LNCAP (cell line): ENCODE data around the gene ATP2B3.

Experiments used
- TF ChIP-seq, protein P1 (sequence below): fragments of 450-650 bp; IDR thresholded peaks from 2 replicates; pipeline ENCODE4 v1.5.1; 2017; ENCODE audit warnings: mild to moderate bottlenecking

ATP2B3 gene

DNA sequence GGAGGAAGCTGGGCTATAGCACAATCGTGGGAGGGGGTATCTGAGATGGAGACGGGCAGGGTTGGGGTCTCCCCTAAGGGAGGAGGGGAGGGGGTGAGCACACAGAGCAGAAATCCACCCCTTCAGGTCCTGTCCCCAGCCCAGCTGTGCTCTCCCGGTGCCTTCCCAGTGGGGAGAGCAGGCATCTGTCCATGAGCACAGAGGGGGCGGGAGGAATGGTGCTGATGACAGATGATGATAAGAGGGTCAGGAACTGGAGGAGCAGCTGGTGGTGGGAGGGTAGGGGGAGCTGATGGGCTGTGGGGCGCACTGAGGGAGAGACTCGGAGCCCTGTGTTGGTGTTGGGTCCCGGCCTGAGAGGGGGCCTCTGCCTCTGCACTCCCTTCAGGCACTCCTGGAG lies 8.6 kb downstream of the ATP2B3 start:
- TF ChIP-seq, protein P1, sequence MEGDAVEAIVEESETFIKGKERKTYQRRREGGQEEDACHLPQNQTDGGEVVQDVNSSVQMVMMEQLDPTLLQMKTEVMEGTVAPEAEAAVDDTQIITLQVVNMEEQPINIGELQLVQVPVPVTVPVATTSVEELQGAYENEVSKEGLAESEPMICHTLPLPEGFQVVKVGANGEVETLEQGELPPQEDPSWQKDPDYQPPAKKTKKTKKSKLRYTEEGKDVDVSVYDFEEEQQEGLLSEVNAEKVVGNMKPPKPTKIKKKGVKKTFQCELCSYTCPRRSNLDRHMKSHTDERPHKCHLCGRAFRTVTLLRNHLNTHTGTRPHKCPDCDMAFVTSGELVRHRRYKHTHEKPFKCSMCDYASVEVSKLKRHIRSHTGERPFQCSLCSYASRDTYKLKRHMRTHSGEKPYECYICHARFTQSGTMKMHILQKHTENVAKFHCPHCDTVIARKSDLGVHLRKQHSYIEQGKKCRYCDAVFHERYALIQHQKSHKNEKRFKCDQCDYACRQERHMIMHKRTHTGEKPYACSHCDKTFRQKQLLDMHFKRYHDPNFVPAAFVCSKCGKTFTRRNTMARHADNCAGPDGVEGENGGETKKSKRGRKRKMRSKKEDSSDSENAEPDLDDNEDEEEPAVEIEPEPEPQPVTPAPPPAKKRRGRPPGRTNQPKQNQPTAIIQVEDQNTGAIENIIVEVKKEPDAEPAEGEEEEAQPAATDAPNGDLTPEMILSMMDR = no peak

DNA sequence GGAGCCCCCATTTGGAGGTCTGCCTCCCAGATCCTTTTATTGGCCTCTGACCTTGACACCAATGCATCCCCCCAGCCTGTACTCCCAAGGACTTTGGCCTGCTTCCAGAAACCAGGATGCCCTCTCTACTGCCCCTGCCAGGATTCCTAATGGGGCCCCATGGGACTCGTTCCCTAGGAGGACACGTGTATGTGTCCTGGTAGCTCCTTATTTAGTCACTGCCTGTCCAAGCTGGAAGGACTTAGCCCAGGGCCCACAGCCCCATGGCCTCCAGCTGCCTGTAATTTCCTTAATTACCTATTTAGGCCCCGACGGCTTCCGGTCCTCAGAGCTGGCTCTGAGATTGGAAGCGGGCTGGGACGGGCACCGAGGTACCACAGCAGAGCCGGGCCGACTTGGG lies 9.4 kb downstream of the ATP2B3 start:
- TF ChIP-seq, protein P1 = no peak

DNA sequence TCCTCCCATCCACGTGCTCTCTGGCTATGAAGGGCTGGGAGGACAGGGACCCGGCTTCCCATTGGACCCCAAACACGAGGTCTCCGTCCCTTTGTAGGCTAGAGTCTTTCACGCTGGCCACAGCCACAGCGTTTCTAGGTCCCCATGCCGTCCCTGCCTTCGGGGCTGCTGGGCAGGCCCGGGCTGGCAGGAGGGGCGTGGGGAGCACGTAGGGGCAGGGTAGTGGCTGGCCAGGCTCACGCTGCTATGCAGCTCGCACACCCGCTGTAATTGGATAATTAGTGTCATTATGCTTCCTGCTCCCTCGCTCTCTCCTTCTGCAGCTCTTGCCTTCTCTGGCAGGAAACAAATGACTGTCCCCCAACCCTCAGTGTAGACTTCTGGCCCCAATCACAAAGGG lies 9.8 kb downstream of the ATP2B3 start:
- TF ChIP-seq, protein P1 = no peak

DNA sequence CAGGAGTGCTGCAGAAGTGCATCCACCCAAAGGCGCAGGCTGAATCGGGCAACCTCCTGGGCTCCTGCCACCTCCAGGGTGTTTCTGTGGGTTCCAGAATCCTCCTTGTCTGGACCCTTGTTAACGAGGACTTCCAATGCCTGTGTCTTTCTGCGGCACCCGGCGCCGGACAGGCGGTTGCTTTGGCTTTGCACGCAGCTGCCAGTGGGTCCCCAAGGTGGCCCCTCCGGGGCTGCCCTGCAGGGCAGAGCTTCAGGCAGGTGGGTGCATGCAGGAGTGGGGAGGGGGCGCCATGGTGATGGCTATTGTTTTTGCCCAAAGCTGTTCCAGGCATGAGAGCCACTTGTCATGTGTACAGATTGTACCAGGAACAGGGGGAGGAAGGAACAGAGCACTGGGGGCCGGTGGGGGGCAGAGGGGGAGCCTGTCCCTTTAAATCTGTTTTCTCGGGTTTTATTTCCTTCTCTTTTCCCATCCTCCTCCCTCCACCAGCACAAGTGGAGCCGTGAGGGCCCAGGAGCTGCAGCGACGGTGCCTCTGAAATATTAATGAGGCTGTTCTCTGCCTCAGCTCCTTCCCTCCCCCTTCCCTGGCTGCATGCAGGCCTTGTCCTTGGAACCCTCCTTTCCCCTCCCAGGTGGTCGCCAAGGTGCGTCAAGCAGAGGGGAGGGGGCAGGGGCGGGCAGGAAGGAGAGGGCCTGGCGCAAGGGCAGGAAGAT lies 13.1 kb downstream of the ATP2B3 start:
- TF ChIP-seq, protein P1 = no peak

DNA sequence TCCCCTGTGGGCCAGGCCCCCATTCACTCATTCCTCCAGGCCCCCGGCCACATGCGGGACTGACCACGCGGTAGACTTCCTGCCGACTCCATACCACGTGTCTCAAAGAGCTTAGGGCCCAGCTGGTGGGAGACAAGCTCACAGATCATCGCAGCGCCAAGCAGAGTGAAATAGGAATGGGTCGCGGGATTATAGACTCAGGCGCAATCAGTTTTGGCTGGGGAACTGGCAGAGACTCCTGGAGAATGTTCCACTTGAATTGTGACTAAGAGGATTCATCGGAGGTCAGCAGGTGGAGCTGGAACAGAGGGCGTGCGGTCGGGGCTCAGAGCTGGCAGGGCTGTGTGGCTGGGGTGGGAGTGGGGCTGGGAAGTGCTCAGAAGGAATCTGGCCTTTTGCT lies 15.6 kb downstream of the ATP2B3 start:
- TF ChIP-seq, protein P1 = no peak

DNA sequence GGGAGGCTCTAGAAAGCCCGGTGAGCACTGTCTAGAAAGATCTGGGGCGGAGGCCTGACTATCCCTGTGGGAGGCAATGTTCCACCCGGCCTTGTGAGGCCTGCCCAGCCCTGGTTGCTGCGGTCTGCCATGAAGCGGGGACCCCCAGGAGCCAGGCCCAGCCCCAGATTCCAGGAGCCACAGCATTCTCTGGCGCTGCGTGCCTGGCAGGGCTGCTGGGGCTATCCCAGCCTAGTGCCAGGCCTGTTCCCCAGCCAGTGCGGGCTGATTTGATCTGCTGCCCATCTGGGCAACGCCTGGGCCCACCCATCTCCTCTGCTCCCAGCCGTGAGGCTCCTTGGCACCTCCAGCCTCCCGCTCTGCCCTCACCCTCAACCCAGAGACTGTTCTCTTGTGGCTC lies 19.6 kb downstream of the ATP2B3 start:
- TF ChIP-seq, protein P1 = no peak

DNA sequence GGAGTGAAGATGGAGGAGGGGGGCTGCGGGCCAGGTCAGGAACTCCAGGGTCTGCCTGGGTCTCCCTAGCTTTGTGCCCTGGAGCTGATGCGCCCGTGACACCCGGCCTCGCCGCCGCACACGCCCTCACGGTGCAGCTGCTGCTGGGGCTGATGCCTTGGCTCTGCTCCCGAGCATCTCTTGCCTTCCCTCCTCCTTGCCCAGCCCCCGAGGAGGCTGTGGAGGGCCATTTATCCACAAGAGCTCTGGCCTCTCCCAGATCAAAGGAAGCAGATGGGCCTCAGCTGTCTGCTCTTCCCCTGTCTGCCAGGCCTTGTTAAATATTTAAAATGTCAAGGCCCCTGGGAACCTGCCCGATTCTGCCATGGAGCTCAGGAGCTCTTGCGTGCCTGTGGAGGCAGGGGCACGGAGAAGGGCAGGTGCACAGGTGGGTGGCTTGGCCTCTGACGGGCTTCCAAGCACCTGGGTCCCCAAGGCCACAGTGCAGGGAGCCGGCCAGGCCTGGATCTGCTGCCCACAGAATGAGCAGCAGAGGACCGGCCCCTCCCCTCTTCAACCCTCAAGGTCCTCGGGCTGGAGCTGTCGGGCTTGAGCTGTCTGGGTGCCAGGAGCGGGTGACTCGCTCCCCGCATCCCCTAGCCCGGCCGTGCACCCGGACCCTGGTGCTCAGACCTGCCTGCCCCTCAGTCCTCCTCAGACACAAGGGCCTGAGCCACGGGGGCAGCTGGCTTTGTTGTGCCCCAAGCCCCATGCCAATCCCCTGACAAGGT lies 20.3 kb downstream of the ATP2B3 start:
- TF ChIP-seq, protein P1 = no peak
